B cell (primary cell): ENCODE data around the gene ZMIZ1. TPM values are rescaled to one million over a fixed set of nuclear protein-coding genes. Genes with fewer than 3 reads are reported as not detected.

Experiments used
- ATAC-seq: fragments of 200-7000 bp; cut with Tn5 transposase; one replicate; pipeline ENCODE4 v1.10.0; 2021; ENCODE audit warnings: low read depth, mild to moderate bottlenecking, moderate number of reproducible peaks, moderate library complexity
- CTCF ChIA-PET: fragments of 350-600 bp; sonication (Branson Sonifier 250); formaldehyde crosslinking; loops from one replicate; lab custom pipeline; 2021; ENCODE audit warnings: antibody characterized with exemption, inconsistent platforms; lab: Charles Lee
- POLR2A ChIA-PET: fragments of 350-600 bp; sonication (Branson Sonifier 250); formaldehyde crosslinking; loops from one replicate; lab custom pipeline; 2021; ENCODE audit warnings: antibody characterized with exemption; lab: Charles Lee
- DNase-seq: peaks from one replicate; pipeline ENCODE4 v3.0.0; 2013
- H2AFZ ChIP-seq: 2 replicates; pipeline ENCODE4 v1.6.1; 2012; ENCODE audit warnings: mild to moderate bottlenecking, low read depth, low read length; ENCODE audit not compliant: insufficient read depth, poor library complexity, severe bottlenecking
- H3K27ac ChIP-seq, 2 donors: 1 replicate in 1 of 2; 2 replicates in 1 of 2; pipeline ENCODE4 v1.5.1; 2012 to 2013; ENCODE audit warnings: low read length in 2 of 2, mild to moderate bottlenecking in 2 of 2, moderate library complexity in 1 of 2
- H3K27me3 ChIP-seq, 4 experiments: fragments of 200-600 bp in 1 of 4; sonication (generic) in 1 of 4; replicated peaks in 1 of 4; 1 replicate in 2 of 4; 2 replicates in 2 of 4; pipeline versions ENCODE4 v1.6.1 to v1.7.0; 2013 to 2016; ENCODE audit warnings: low read length in 3 of 4, mild to moderate bottlenecking in 2 of 4, mixed read lengths in 1 of 4, moderate library complexity in 1 of 4; ENCODE audit not compliant: insufficient read depth in 4 of 4, control insufficient read depth in 3 of 4; ENCODE audit errors: control extremely low read depth in 1 of 4
- H3K36me3 ChIP-seq, 2 experiments: replicated peaks in 1 of 2; 1 replicate in 1 of 2; 2 replicates in 1 of 2; pipeline versions ENCODE4 v1.6.1 to v1.7.1; 2013; ENCODE audit warnings: low read length in 1 of 2; ENCODE audit not compliant: insufficient read depth in 2 of 2, control insufficient read depth in 1 of 2; ENCODE audit errors: control extremely low read depth in 1 of 2, extremely low read depth in 1 of 2
- H3K4me1 ChIP-seq, 2 donors: fragments of 200-600 bp in 1 of 2; sonication (generic) in 1 of 2; 1 replicate in 1 of 2; 2 replicates in 1 of 2; pipeline versions ENCODE4 v1.5.1 to v1.6.1; 2013 to 2017; ENCODE audit warnings: low read length in 2 of 2; ENCODE audit not compliant: control insufficient read depth in 2 of 2, insufficient read depth in 2 of 2
- H3K4me2 ChIP-seq: replicated peaks from 2 replicates; pipeline ENCODE3; 2012; ENCODE audit warnings: mild to moderate bottlenecking, low read depth, low read length; ENCODE audit not compliant: poor library complexity, severe bottlenecking
- H3K4me3 ChIP-seq, 5 experiments: fragments of 200-600 bp in 1 of 5; sonication (generic) in 1 of 5; 1 replicate in 3 of 5; 2 replicates in 2 of 5; pipeline versions ENCODE4 v1.5.1 to v1.7.0; 2011 to 2016; ENCODE audit warnings: low read length in 4 of 5, mild to moderate bottlenecking in 4 of 5, low read depth in 2 of 5, control low read depth in 1 of 5, moderate library complexity in 1 of 5; ENCODE audit not compliant: insufficient read depth in 1 of 5; ENCODE audit errors: control extremely low read depth in 1 of 5, extremely low read depth in 1 of 5
- H3K79me2 ChIP-seq: fragments of 200-600 bp; sonication (generic); one replicate; pipeline ENCODE4 v1.6.0; 2016; ENCODE audit warnings: low read length; ENCODE audit not compliant: control insufficient read depth, insufficient read depth
- H3K9ac ChIP-seq: fragments of 200-600 bp; sonication (generic); 2 replicates; pipeline ENCODE4 v1.6.1; 2017; ENCODE audit warnings: mild to moderate bottlenecking, low read length, moderate library complexity
- H3K9me3 ChIP-seq, 3 donors: one replicate each; pipeline versions ENCODE4 v1.6.1 to v1.7.1; 2013; ENCODE audit warnings: low read length in 2 of 3; ENCODE audit not compliant: control insufficient read depth in 2 of 3, insufficient read depth in 1 of 3; ENCODE audit errors: control extremely low read depth in 1 of 3
- H4K20me1 ChIP-seq: 2 replicates; pipeline ENCODE4 v1.6.0; 2012; ENCODE audit warnings: mild to moderate bottlenecking, low read length; ENCODE audit not compliant: insufficient read depth, control insufficient read depth, poor library complexity, severe bottlenecking
- H3K27ac Mint-ChIP-seq: one replicate; pipeline ENCODE4 v1.8.0; 2021; ENCODE audit warnings: mixed read lengths
- H3K27me3 Mint-ChIP-seq: one replicate; pipeline ENCODE4 v1.8.0; 2021; ENCODE audit warnings: mixed read lengths
- H3K4me1 Mint-ChIP-seq: one replicate; pipeline ENCODE4 v1.8.0; 2021; ENCODE audit warnings: mixed read lengths
- H3K4me3 Mint-ChIP-seq: one replicate; pipeline ENCODE4 v1.8.0; 2021; ENCODE audit warnings: mixed read lengths
- H3K9me3 Mint-ChIP-seq: one replicate; pipeline ENCODE4 v1.8.0; 2022; ENCODE audit warnings: mixed read lengths; ENCODE audit not compliant: insufficient read depth
- CTCF ChIP-seq: fragments of 200-600 bp; IDR thresholded peaks from one replicate; pipeline ENCODE4 v1.8.0; 2022; ENCODE audit warnings: antibody characterized with exemption, mild to moderate bottlenecking
- EZH2 ChIP-seq: IDR thresholded peaks from 2 replicates; pipeline ENCODE4 v1.6.1; 2012; ENCODE audit warnings: borderline replicate concordance, low read depth, mild to moderate bottlenecking, moderate library complexity, low read length; ENCODE audit not compliant: insufficient read depth, poor library complexity, severe bottlenecking
- WGBS: methylation state at CpG from one replicate; pipeline ENCODE4 v1.1.5; 2013; ENCODE audit warnings: missing lambda C conversion rate; ENCODE audit not compliant: insufficient coverage; 5-methylcytosine and 5-hydroxymethylcytosine counted together
- intact Hi-C: fragments of 100-400 bp; cut with micrococcal nuclease; formaldehyde crosslinking; loops from one replicate; pipeline ENCODE4 v1.10.0; 2022
- polyA plus RNA-seq: library from polyadenylated mRNA; depleted of rRNA; stranded (reverse); fragments of >200 nt; gene quantifications from 2 replicates; pipeline ENCODE4 v1.2.3, GENCODE V29; 2012
- total RNA-seq, 2 donors: library from RNA; stranded (reverse); fragments of 120-200 nt in 1 of 2; gene quantifications; 1 replicate in 1 of 2; 2 replicates in 1 of 2; pipeline versions ENCODE4 v1.2.3 to v1.2.4, GENCODE V29; 2013 to 2022

The ZMIZ1 gene
- total and polyA plus RNA-seq, 2 donors (not counting 1 experiment from before 2014, with no cell fraction given), result 14.3 to 64.9 TPM

DNA sequence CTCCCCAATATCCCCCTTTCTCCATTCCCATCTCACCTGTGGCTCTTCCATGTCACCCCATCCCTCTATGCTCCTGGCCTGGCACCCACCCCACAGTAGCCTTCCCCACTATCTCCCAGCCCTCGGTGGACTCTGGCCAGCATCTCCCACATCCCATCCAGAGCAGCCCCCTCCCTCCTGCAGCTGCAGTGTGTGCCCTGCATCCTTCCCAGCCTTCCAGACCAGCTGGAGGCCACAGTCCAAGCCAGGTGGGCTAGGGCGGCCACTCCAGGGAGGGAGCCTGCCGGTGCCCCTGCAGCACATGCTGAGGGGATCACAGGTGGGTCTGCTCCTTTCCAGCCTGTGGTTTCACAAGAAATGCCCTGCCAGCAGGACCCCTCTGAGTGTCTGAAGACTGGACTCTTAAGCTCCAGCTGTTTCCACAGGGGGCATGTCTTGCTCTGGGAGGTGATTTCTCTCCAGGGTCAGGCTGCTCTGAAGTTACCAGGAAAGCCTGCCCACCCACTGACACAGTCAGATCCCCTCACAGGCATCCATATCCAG, 187.6 kb downstream of the ZMIZ1 start:
- no peaks in the 10 kb centered on the region for H3K9me3 ChIP-seq
- POLR2A ChIA-PET, result no interaction called here
- Mint-ChIP-seq H3K4me3 (no peak overlapping the region), H3K27ac (no peak overlapping the region), H3K27me3 (no peaks in the 10 kb centered on the region), H3K9me3 (no peaks in the 10 kb centered on the region), H3K4me1 (peaks cover 81% of the 10 kb centered on the region)
- no peak for ATAC-seq
- CTCF ChIA-PET, result interaction anchor here (1.9 kb wide), 1 partner anchor 118 kb away, joined by 4 read pairs; no protein-coding TSS in a partner anchor
- no peak overlapping the region for H3K4me2 ChIP-seq
- no peak overlapping the region for H3K9ac ChIP-seq
- 96% methylated on average over 3 of the region's 3 CpGs for WGBS
- H2AFZ ChIP-seq, result no peak overlapping the region
- H3K27ac ChIP-seq, result no peak overlapping the region
- H3K4me1 ChIP-seq, result peaks cover 44 to 64% of the 10 kb centered on the region in 2 donors
- no peaks in the 10 kb centered on the region for H3K27me3 ChIP-seq
- peaks cover 11% of the 10 kb centered on the region for H4K20me1 ChIP-seq
- intact Hi-C loops, result no loop called here
- peaks cover 0 to 3% of the 10 kb centered on the region in 2 experiments for H3K36me3 ChIP-seq
- peaks cover 100% of the 10 kb centered on the region for H3K79me2 ChIP-seq
- DNase-seq, result no peak
- H3K4me3 ChIP-seq, result no peak overlapping the region
- TF ChIP-seq CTCF (no peak), EZH2 (no peak)

- Histone ChIP-seq H3K36me3 (peaks cover 0 to 3% of the 10 kb centered on the region in 2 experiments), H2AFZ (no peak overlapping the region), H4K20me1 (peaks cover 11% of the 10 kb centered on the region), H3K9ac (no peak overlapping the region), H3K27me3 (no peaks in the 10 kb centered on the region), H3K9me3 (no peaks in the 10 kb centered on the region), H3K4me1 (peaks cover 39 to 64% of the 10 kb centered on the region in 2 donors), H3K4me2 (no peak overlapping the region), H3K27ac (no peak overlapping the region), H3K4me3 (no peak overlapping the region), H3K79me2 (peaks cover 88% of the 10 kb centered on the region)
- no peak for ATAC-seq
- intact Hi-C loops, result no loop called here
- POLR2A ChIA-PET, result no interaction called here
- CTCF ChIA-PET, result interaction anchor here (1.1 kb wide), 1 partner anchor 64 kb away, joined by 3 read pairs; no protein-coding TSS in a partner anchor
- no peak for DNase-seq
- no peaks in the 10 kb centered on the region for H3K27me3 Mint-ChIP-seq
- no peak overlapping the region for H3K4me3 Mint-ChIP-seq
- no peaks in the 10 kb centered on the region for H3K9me3 Mint-ChIP-seq
- 76% methylated on average over 3 of the region's 10 CpGs for WGBS
- peaks cover 81% of the 10 kb centered on the region for H3K4me1 Mint-ChIP-seq
- peak overlapping the region; percentile 27 for H3K27ac Mint-ChIP-seq
- TF ChIP-seq EZH2, result no peak
- no peak for TF ChIP-seq CTCF
These were observed 190.1 kb downstream of the ZMIZ1 start for GRCh38 chr10:79258894-79259293.
